ENCODE measurements around the gene MRPL44. TPM values are rescaled to one million over a fixed set of nuclear protein-coding genes. Genes with fewer than 3 reads are reported as not detected.

Gene MRPL44
- total RNA-seq, 1 donor from 2014 or later: 49.9 TPM

- no peak overlapping the region for H3K4me3 ChIP-seq (ENCODE audit: low read depth, low read length)
- TF ChIP-seq CTCF (conservative IDR thresholded peaks at IDR 0.05; ENCODE audit: low read depth, low read length): no peak
- DNase-seq (ENCODE audit: low read depth): no peak
These were observed 51.5 kb downstream of the MRPL44 start for GRCh38 chr2:224008702-224009261.

GRCh38 chr2:224009605-224010315, 52.5 kb downstream of the MRPL44 start:
- no peak overlapping the region for H3K4me3 ChIP-seq (ENCODE audit: low read depth, low read length)
- TF ChIP-seq CTCF (conservative IDR thresholded peaks at IDR 0.05; ENCODE audit: low read depth, low read length): no peak
- DNase-seq (ENCODE audit: low read depth): no peak

GRCh38 chr2:224011837-224012236, 54.6 kb downstream of the MRPL44 start:
- H3K4me3 ChIP-seq (ENCODE audit: low read depth, low read length): no peak overlapping the region
- TF ChIP-seq CTCF (conservative IDR thresholded peaks at IDR 0.05; ENCODE audit: low read depth, low read length): no peak
- no peak for DNase-seq (ENCODE audit: low read depth)

- DNase-seq (ENCODE audit: low read depth): no peak
- no peak overlapping the region for H3K4me3 ChIP-seq (ENCODE audit: low read depth, low read length)
- TF ChIP-seq CTCF (conservative IDR thresholded peaks at IDR 0.05; ENCODE audit: low read depth, low read length): no peak
These were observed 57.1 kb downstream of the MRPL44 start for GRCh38 chr2:224014336-224014735.

- TF ChIP-seq CTCF (conservative IDR thresholded peaks at IDR 0.05; ENCODE audit: low read depth, low read length): no peak
- DNase-seq (ENCODE audit: low read depth): no peak
- no peak overlapping the region for H3K4me3 ChIP-seq (ENCODE audit: low read depth, low read length)
These were observed 59.7 kb downstream of the MRPL44 start for GRCh38 chr2:224016963-224017362.

Other genes starting within 250 kb of the MRPL44 start
- 28.4 and 28.8 TPM in 2 replicates for gene AP1S3, start 119.9 kb upstream of the MRPL44 start, total RNA-seq
- 27.5 and 28.6 TPM in 2 replicates for gene WDFY1, start 12.1 kb upstream of the MRPL44 start, total RNA-seq
- gene SERPINE2, start 81.8 kb downstream of the MRPL44 start, total RNA-seq: 40.4 and 57.7 TPM in 2 replicates

Measured in epithelial cell of proximal tubule (primary cell).